Sciatic nerve (tissue), 2 donors: ENCODE data around the gene STH. TPM values are rescaled to one million over a fixed set of nuclear protein-coding genes. Genes with fewer than 3 reads are reported as not detected.

Experiments used
- ATAC-seq: fragments of 200-7000 bp; cut with Tn5 transposase; one replicate; pipeline ENCODE4 v1.9.1; 2020; ENCODE audit warnings: mild to moderate bottlenecking, moderate library complexity
- DNase-seq: peaks from one replicate; pipeline ENCODE4 v3.0.0-alpha.2; 2020; ENCODE audit warnings: low spot score
- intact Hi-C: fragments of 100-400 bp; cut with DNase I; formaldehyde crosslinking; loops from one replicate; pipeline ENCODE4 v1.14.2; 2022
- total RNA-seq: library from RNA; stranded (reverse); fragmentation: NEBNext Ultra II Directional; extraction: Animal tissue kit (Norgen Biotek cat#: 25700); gene quantifications from one replicate; pipeline ENCODE4 v1.2.1, GENCODE V29; 2021
- donor health status: DM: no; HTN: no; CAD: no.
- donor health status: DM: no; HTN: no; CAD: no.

STH gene
- total RNA-seq, 1 donor from 2014 or later: not detected

DNA sequence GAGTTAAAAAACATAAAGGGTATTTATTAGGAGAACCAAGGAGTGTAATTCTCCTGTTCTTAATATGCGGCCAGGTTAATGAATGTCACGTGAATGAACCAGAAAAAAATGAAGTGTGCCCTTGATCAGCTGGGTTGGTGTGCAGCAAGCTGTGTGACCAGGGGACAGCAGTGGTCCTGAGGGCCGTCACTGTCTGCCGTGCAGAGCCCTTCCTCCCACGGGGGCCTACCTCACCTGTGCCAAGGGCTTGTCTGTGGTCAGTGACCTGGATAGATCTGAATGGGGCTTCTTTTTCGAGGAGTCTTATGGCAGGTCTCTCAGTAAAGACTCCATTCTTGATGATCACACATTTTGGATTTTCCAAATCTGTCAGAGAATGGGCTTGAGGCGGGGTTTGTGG, 17.7 kb upstream of the STH start:
- ATAC-seq (no peak), DNase-seq (no peak)
- intact Hi-C loops: no loop called here

DNA sequence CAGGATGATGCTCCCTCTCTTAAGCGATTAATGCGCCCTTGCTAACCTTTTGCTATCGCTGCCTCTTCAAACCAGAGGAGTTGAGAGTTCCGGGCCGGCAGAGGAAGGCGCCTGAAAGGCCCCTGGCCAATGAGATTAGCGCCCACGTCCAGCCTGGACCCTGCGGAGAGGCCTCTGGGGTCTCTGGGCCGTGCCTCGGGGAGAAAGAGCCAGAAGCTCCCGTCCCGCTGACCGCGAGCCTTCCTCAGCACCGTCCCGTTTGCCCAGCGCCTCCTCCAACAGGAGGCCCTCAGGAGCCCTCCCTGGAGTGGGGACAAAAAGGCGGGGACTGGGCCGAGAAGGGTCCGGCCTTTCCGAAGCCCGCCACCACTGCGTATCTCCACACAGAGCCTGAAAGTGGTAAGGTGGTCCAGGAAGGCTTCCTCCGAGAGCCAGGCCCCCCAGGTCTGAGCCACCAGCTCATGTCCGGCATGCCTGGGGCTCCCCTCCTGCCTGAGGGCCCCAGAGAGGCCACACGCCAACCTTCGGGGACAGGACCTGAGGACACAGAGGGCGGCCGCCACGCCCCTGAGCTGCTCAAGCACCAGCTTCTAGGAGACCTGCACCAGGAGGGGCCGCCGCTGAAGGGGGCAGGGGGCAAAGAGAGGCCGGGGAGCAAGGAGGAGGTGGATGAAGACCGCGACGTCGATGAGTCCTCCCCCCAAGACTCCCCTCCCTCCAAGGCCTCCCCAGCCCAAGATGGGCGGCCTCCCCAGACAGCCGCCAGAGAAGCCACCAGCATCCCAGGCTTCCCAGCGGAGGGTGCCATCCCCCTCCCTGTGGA, 16.0 kb upstream of the STH start:
- DNase-seq (no peak), ATAC-seq (no peak)
- intact Hi-C loops: no loop called here

GRCh38 chr17:45983614-45984310, 15.3 kb upstream of the STH start:
- intact Hi-C loops: no loop called here
- no peak for DNase-seq
- no peak for ATAC-seq

GRCh38 chr17:45984368-45984767, 14.7 kb upstream of the STH start:
- DNase-seq (no peak), ATAC-seq (no peak)
- intact Hi-C loops: no loop called here

- no peak for ATAC-seq
- no peak for DNase-seq
- intact Hi-C loops: no loop called here
Measured at GRCh38 chr17:45985447-45985846, 13.6 kb upstream of the STH start.

DNA sequence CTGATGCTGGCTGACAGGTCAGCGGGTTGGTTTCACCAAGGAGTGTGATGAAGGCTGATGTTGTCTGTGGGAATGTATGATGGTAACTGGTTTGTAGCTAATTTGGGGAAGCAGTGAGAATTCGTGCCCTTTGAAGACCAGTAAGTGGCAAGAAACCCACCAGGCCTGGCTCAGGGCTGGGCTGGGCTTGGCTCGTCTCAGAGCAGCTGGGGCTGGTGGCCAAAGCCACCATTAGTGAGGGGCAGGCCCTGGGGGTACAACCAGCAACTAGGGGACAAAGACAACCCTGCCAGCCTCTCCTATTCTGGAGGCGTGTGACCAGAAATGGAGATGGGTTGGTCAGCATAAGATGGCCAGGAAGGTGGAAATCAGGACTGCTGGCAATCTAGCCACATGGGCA, 13.0 kb upstream of the STH start:
- ATAC-seq: no peak
- intact Hi-C loops: no loop called here

GRCh38 chr17:45987706-45988105, 11.3 kb upstream of the STH start:
- ATAC-seq (no peak), DNase-seq (no peak)
- intact Hi-C loops: no loop called here

More for the DNA sequence above, 13.0 kb upstream of the STH start:
- no peak for DNase-seq

- DNase-seq (no peak), ATAC-seq (no peak)
- intact Hi-C loops: no loop called here
Measured at GRCh38 chr17:45989759-45990158, 9.3 kb upstream of the STH start.

GRCh38 chr17:45990886-45991285, 8.2 kb upstream of the STH start:
- intact Hi-C loops: no loop called here
- no peak for DNase-seq
- no peak for ATAC-seq

- ATAC-seq (no peak), DNase-seq (no peak)
- intact Hi-C loops: no loop called here
Measured at GRCh38 chr17:45991341-45991740, 7.7 kb upstream of the STH start.

DNA sequence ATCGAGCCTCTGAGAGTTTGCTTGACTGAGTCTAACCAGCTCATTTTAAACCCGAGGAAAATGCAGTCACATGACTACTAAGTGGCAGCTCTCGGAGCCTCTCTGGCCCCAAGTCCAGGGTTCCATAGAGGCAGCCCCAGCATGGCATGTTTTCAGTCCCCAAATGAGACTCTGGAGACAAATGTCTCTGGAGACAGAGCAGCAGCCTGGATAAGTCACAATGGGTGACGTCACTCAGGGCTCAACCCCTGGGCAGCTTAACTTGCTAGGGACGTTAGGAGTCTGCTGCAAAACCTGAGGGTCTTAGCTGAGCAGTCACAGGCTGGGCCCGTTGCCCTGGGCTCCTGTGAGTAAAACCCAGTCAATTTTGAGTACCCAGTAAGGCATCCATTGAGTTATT, 6.9 kb upstream of the STH start:
- ATAC-seq: no peak
- DNase-seq: no peak
- intact Hi-C loops: no loop called here

DNA sequence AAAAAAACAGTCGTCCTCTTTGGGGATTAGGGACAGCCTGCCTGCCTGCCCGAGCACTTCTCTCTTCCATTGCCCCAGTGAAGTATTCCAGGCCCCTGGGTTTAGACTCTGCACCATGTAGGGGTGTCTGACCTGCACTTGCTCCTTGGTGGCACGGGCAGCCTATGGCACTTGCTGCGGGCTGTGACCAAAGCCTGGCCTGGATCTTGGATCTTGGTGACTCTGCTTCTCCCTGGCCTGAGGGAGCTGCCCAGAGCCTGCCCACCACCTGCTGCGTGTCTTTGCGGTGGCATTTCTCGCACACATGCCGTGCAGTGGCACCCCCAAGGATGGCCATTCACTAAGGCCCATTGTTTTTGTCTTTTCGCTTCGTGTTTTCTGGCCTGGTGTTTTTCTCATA, 6.1 kb upstream of the STH start:
- intact Hi-C loops: no loop called here
- ATAC-seq: no peak
- DNase-seq: no peak

- DNase-seq (no peak), ATAC-seq (no peak)
- intact Hi-C loops: no loop called here
Measured at GRCh38 chr17:45993962-45994627, 5.0 kb upstream of the STH start.

DNA sequence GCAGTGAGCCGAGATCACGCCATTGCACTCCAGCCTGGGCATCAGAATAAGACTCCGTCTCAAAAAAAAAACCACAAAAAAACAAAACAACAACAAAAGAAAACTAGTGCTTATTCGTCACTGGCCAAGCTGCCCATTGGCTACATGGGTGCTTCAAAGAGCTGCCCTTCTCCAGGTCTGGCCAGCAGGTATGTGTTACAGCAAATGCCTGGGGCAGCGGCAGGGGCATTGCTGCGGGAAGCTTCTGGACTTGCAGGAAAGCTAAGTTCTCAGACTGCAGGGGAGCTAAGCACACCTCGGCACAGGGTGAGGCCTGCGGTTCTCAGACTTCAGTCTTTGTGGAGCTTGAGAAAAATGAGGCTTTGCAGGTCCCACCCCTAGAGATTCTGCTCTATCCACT, 4.1 kb upstream of the STH start:
- DNase-seq: no peak
- ATAC-seq: no peak
- intact Hi-C loops: no loop called here

DNA sequence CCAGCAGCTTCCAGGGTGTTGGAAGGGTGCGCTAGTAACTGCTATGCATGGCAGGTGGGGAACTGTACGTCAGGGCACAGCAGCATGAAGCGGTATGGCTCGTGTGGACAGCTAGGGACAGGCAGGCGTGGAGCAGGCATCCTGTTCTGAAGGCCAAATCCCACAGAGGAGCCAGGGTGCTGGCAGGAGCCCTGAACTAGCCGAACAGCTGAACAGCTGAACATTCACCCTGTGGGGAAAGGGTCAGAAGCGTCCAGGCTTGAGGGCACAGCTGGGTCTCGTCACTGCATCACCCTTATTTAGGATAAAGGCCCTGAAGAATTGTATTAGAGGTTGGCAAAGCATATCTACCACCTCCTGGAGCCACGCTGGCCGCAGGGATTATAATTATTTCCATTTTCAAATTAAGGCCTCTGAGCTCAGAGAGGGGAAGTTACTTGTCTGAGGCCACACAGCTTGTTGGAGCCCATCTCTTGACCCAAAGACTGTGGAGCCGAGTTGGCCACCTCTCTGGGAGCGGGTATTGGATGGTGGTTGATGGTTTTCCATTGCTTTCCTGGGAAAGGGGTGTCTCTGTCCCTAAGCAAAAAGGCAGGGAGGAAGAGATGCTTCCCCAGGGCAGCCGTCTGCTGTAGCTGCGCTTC, 3.3 kb upstream of the STH start:
- DNase-seq: no peak

DNA sequence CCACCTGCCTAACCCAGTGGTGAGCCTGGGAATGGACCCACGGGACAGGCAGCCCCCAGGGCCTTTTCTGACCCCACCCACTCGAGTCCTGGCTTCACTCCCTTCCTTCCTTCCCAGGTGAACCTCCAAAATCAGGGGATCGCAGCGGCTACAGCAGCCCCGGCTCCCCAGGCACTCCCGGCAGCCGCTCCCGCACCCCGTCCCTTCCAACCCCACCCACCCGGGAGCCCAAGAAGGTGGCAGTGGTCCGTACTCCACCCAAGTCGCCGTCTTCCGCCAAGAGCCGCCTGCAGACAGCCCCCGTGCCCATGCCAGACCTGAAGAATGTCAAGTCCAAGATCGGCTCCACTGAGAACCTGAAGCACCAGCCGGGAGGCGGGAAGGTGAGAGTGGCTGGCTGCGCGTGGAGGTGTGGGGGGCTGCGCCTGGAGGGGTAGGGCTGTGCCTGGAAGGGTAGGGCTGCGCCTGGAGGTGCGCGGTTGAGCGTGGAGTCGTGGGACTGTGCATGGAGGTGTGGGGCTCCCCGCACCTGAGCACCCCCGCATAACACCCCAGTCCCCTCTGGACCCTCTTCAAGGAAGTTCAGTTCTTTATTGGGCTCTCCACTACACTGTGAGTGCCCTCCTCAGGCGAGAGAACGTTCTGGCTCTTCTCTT, 2.6 kb upstream of the STH start:
- ATAC-seq: no peak
- no peak for DNase-seq
- intact Hi-C loops: no loop called here

More for the DNA sequence above, 3.3 kb upstream of the STH start:
- no peak for ATAC-seq
- intact Hi-C loops: no loop called here

DNA sequence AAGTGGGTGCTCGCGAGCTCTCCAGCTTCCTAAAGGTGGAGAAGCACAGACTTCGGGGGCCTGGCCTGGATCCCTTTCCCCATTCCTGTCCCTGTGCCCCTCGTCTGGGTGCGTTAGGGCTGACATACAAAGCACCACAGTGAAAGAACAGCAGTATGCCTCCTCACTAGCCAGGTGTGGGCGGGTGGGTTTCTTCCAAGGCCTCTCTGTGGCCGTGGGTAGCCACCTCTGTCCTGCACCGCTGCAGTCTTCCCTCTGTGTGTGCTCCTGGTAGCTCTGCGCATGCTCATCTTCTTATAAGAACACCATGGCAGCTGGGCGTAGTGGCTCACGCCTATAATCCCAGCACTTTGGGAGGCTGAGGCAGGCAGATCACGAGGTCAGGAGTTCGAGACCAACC, 1.9 kb upstream of the STH start:
- no peak for ATAC-seq
- intact Hi-C loops: no loop called here
- DNase-seq: no peak

- intact Hi-C loops: no loop called here
- DNase-seq (no peak), ATAC-seq (no peak)
Measured at GRCh38 chr17:45997624-45998023, 1.4 kb upstream of the STH start.

DNA sequence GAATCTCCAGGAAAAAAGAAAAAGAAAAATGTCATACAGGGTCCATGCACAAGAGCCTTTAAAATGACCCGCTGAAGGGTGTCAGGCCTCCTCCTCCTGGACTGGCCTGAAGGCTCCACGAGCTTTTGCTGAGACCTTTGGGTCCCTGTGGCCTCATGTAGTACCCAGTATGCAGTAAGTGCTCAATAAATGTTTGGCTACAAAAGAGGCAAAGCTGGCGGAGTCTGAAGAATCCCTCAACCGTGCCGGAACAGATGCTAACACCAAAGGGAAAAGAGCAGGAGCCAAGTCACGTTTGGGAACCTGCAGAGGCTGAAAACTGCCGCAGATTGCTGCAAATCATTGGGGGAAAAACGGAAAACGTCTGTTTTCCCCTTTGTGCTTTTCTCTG, 845 bp downstream of the STH start:
- ATAC-seq (no peak), DNase-seq (no peak)
- intact Hi-C loops: loop anchor here (10.0 kb wide), 1 partner anchor 215 kb away; no protein-coding TSS in a partner anchor
